ENCODE results near the gene TFAP2D.

DNA sequence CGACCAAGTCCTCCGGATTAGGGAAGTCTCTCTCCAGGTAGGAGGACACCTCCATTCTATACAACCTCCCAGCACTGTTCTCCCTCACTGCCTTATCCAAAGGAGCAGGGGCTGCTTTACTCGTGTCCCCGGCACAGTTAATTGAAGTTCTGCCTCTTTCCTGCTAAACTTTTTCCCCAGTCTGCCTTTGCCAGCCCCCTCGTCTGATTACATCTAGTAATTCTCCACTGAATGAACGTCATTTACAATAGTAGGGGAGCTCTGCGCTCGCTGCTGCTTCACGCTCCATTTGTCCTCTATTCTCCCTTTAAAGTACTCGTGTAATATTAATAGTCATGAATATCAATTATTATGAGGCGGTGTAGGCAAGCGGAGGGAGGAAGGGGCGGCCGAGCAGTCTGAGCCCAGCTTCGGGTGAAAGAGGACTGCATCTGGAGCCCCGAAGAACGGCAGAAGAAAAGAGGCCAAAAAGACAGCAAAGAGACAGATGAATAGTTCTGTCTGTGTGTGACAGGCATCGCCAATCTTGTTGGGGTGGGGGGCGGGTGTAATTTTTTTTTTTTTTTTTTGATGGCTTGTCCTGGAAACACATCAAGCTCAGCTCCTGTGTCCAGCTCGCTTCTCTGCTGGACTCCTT lies 108.2 kb downstream of the TFAP2D start:
- TF ChIP-seq CTCF (conservative IDR thresholded peaks at IDR 0.05; ENCODE audit: low read depth in 2 of 2) (no peak), CREB1 (CRISPR knock-in tag; IDR thresholded peaks at IDR 0.05; ENCODE audit: low read depth) (no peak), EZH2 (IDR thresholded peaks at IDR 0.05; ENCODE audit: low read depth, unreplicated experiment) (peak; percentile 91), POLR2AphosphoS5 (IDR thresholded peaks at IDR 0.05; ENCODE audit: low read depth) (no peak), REST (IDR thresholded peaks at IDR 0.05; ENCODE audit: unreplicated experiment) (no peak), JUNB (IDR thresholded peaks at IDR 0.05; ENCODE audit: unreplicated experiment) (no peak), NANOG (IDR thresholded peaks at IDR 0.05; ENCODE audit: borderline replicate concordance) (no peak), EZH2phosphoT487 (IDR thresholded peaks at IDR 0.05; ENCODE audit: unreplicated experiment) (no peak), STAT1 (IDR thresholded peaks at IDR 0.05; ENCODE audit: unreplicated experiment) (no peak)

Measured in GM23338 (cell line).